CD4-positive, CD25-positive, alpha-beta regulatory T cell (primary cell): ENCODE data around the gene CKLF. TPM values are rescaled to one million over a fixed set of nuclear protein-coding genes. Genes with fewer than 3 reads are reported as not detected.

ENCODE experiments used
- polyA plus RNA-seq, 4 donors: library from polyadenylated mRNA; unstranded; fragments of 300-500 nt; fragmentation: Illumina TruSeq; gene quantifications; one replicate each; pipeline ENCODE4 v1.2.3, GENCODE V29; 2021
- total RNA-seq: library from RNA; stranded (reverse); gene quantifications from one replicate; pipeline ENCODE4 v1.2.3, GENCODE V29; 2022

CKLF gene
- total and polyA plus RNA-seq, 5 donors from 2014 or later = 48.2 to 242 (median 161) TPM

Other genes with a start within 250 kb of the CKLF start
- not detected for gene CDH5, start 185.9 kb upstream of the CKLF start, total RNA-seq
- not detected for gene CDH5, start 185.9 kb upstream of the CKLF start, polyA plus RNA-seq
- not detected for gene BEAN1, start 125.3 kb upstream of the CKLF start, total RNA-seq
- under 1 TPM in 2 of 4 donors, not detected in 2; 0.07 to 0.17 TPM for gene BEAN1, start 125.3 kb upstream of the CKLF start, polyA plus RNA-seq
- 8.2 TPM for gene TK2, start 2.5 kb upstream of the CKLF start, total RNA-seq
- gene TK2, start 2.5 kb upstream of the CKLF start, polyA plus RNA-seq = 1 to 10 TPM; 5.1 to 8.8 (median 7.7) TPM
- gene CMTM1, start 13.9 kb downstream of the CKLF start, total RNA-seq = 3.2 TPM
- 1 to 10 TPM in 2 of 4 donors, under 1 TPM in 2; 0.26 to 1.7 (median 0.96) TPM for gene CMTM1, start 13.9 kb downstream of the CKLF start, polyA plus RNA-seq
- 0.49 TPM for gene CMTM2, start 26.9 kb downstream of the CKLF start, total RNA-seq
- not detected for gene CMTM2, start 26.9 kb downstream of the CKLF start, polyA plus RNA-seq
- gene CMTM3, start 52.1 kb downstream of the CKLF start, total RNA-seq = 83.1 TPM
- gene CMTM3, start 52.1 kb downstream of the CKLF start, polyA plus RNA-seq = 100 to 1,000 TPM in 3 of 4 donors, 10 to 100 TPM in 1; 98.6 to 127 (median 124) TPM
- 0.64 TPM for gene CMTM4, start 144.2 kb downstream of the CKLF start, total RNA-seq
- under 1 TPM; 0.10 to 0.20 (median 0.15) TPM for gene CMTM4, start 144.2 kb downstream of the CKLF start, polyA plus RNA-seq
- gene DYNC1LI2, start 199.0 kb downstream of the CKLF start, total RNA-seq = 91.9 TPM
- 10 to 100 TPM; 22.4 to 30.6 (median 24.4) TPM for gene DYNC1LI2, start 199.0 kb downstream of the CKLF start, polyA plus RNA-seq
- gene TERB1, start 249.0 kb downstream of the CKLF start, total RNA-seq = 0.20 TPM
- not detected for gene TERB1, start 249.0 kb downstream of the CKLF start, polyA plus RNA-seq